ENCODE measurements around the gene OR10T2.
"Not testable (repeated sequence)": the region's sequence is repeated elsewhere in the genome, so short reads cannot be mapped to it uniquely, and the experiment has no call there.

OR10T2 gene

GRCh38 chr1:158398818-158399514 is at the start of gene OR10T2:
OR10T2 (minus strand) TSS chr1:158399466; CDS start chr1:158399466, 0 bp downstream.
- no peak for DNase-seq (ENCODE audit: low read depth in 2 of 2)

GRCh38 chr1:158445376-158445775 is 46.1 kb upstream of the OR10T2 start:
- DNase-seq (ENCODE audit: low read depth in 2 of 2) = no peak

- no peak for DNase-seq (ENCODE audit: low read depth in 2 of 2)
These were observed 35.5 kb upstream of the OR10T2 start for GRCh38 chr1:158434741-158435140.

GRCh38 chr1:158430163-158430562 is 30.9 kb upstream of the OR10T2 start:
- not testable (repeated sequence) for DNase-seq (ENCODE audit: low read depth in 2 of 2)

GRCh38 chr1:158426137-158426536 is 26.9 kb upstream of the OR10T2 start, which contains the start of gene OR10K2:
OR10K2 (minus strand) TSS chr1:158426237; CDS start chr1:158420866, 5,371 bp downstream.
- no peak for DNase-seq (ENCODE audit: low read depth in 2 of 2)

GRCh38 chr1:158425027-158425426 is 25.8 kb upstream of the OR10T2 start:
- DNase-seq (ENCODE audit: low read depth in 2 of 2) = no peak

- DNase-seq (ENCODE audit: low read depth in 2 of 2) = no peak
These were observed 22.9 kb upstream of the OR10T2 start for GRCh38 chr1:158422212-158422611.

- no peak for DNase-seq (ENCODE audit: low read depth in 2 of 2)
These were observed 18.3 kb upstream of the OR10T2 start for GRCh38 chr1:158417586-158417985.

- DNase-seq (ENCODE audit: low read depth in 2 of 2) = no peak
These were observed 15.5 kb upstream of the OR10T2 start for GRCh38 chr1:158414651-158415345.

GRCh38 chr1:158407092-158407491 is 7.8 kb upstream of the OR10T2 start:
- no peak for DNase-seq (ENCODE audit: low read depth in 2 of 2)

GRCh38 chr1:158400871-158401270 is 1.6 kb upstream of the OR10T2 start:
- no peak for DNase-seq (ENCODE audit: low read depth in 2 of 2)

- DNase-seq (ENCODE audit: low read depth in 2 of 2) = no peak
These were observed 2.6 kb downstream of the OR10T2 start for GRCh38 chr1:158396646-158397045.

- DNase-seq (ENCODE audit: low read depth in 2 of 2) = no peak
These were observed 5.8 kb downstream of the OR10T2 start for GRCh38 chr1:158393476-158393875.

GRCh38 chr1:158391099-158391498 is 8.2 kb downstream of the OR10T2 start:
- no peak for DNase-seq (ENCODE audit: low read depth in 2 of 2)

GRCh38 chr1:158390331-158390730 is 8.9 kb downstream of the OR10T2 start:
- DNase-seq (ENCODE audit: low read depth in 2 of 2) = no peak

GRCh38 chr1:158374860-158375259 is 24.4 kb downstream of the OR10T2 start:
- DNase-seq (ENCODE audit: low read depth in 2 of 2) = no peak

GRCh38 chr1:158374101-158374500 is 25.2 kb downstream of the OR10T2 start:
- not testable (repeated sequence) for DNase-seq (ENCODE audit: low read depth in 2 of 2)

- DNase-seq (ENCODE audit: low read depth in 2 of 2) = peak; percentile 5 to 38
These were observed 27.9 kb downstream of the OR10T2 start for GRCh38 chr1:158371188-158371953.

- DNase-seq (ENCODE audit: low read depth in 2 of 2) = no peak
These were observed 32.5 kb downstream of the OR10T2 start for GRCh38 chr1:158366783-158367182.

- no peak for DNase-seq (ENCODE audit: low read depth in 2 of 2)
These were observed 36.3 kb downstream of the OR10T2 start for GRCh38 chr1:158362941-158363340.

GRCh38 chr1:158362482-158362881 is 36.8 kb downstream of the OR10T2 start:
- no peak for DNase-seq (ENCODE audit: low read depth in 2 of 2)

- DNase-seq (ENCODE audit: low read depth in 2 of 2) = no peak
These were observed 41.8 kb downstream of the OR10T2 start for GRCh38 chr1:158357441-158357840.
